A673 (cell line): ENCODE measurements around the gene SLCO6A1. TPM values are rescaled to one million over a fixed set of nuclear protein-coding genes. Genes with fewer than 3 reads are reported as not detected.
"Not testable (repeated sequence)": the region's sequence is repeated elsewhere in the genome, so short reads cannot be mapped to it uniquely, and the experiment has no call there.

Experiments used
- BruUV-seq: library from RNA; stranded (reverse); fragments of 400-500 nt; replicated peaks from 2 replicates; lab custom pipeline; 2021; lab: Mats Ljungman, UMichigan
- CTCF ChIA-PET: fragments of 300-600 bp; sonication (Branson Sonifier 250); formaldehyde crosslinking; loops from one replicate; lab custom pipeline; 2022; ENCODE audit warnings: antibody characterized with exemption; lab: Charles Lee
- POLR2A ChIA-PET: fragments of 300-600 bp; sonication (Branson Sonifier 250); formaldehyde crosslinking; loops from one replicate; lab custom pipeline; 2022; ENCODE audit warnings: antibody characterized with exemption; ENCODE audit not compliant: low non-redundant PET; lab: Charles Lee
- DNase-seq: peaks from one replicate; pipeline ENCODE4 v3.0.0-alpha.2; 2015; ENCODE audit warnings: low spot score
- H3K27ac ChIP-seq: fragments of 200-600 bp; sonication (generic); 2 replicates; pipeline ENCODE4 v1.5.1; 2016; ENCODE audit warnings: mixed run types, low read depth, mild to moderate bottlenecking, mixed read lengths, antibody characterized with exemption, low read length; ENCODE audit not compliant: poor library complexity, severe bottlenecking
- H3K27me3 ChIP-seq: fragments of 200-600 bp; sonication (generic); replicated peaks from 2 replicates; pipeline ENCODE4 v1.6.1; 2017; ENCODE audit warnings: mixed run types, low read depth, mild to moderate bottlenecking, mixed read lengths, antibody characterized with exemption, low read length; ENCODE audit not compliant: insufficient read depth, poor library complexity
- H3K36me3 ChIP-seq: fragments of 200-600 bp; sonication (generic); 2 replicates; pipeline ENCODE4 v1.6.1; 2016; ENCODE audit warnings: mixed run types, mild to moderate bottlenecking, mixed read lengths, antibody characterized with exemption, low read length; ENCODE audit not compliant: insufficient read depth, poor library complexity, severe bottlenecking
- H3K4me1 ChIP-seq: fragments of 200-600 bp; sonication (generic); 2 replicates; pipeline ENCODE4 v1.6.1; 2017; ENCODE audit warnings: mixed run types, mild to moderate bottlenecking, mixed read lengths, antibody characterized with exemption, low read length; ENCODE audit not compliant: insufficient read depth, poor library complexity, severe bottlenecking
- H3K4me3 ChIP-seq: fragments of 200-600 bp; sonication (generic); 2 replicates; pipeline ENCODE4 v1.5.1; 2016; ENCODE audit warnings: low read depth, mixed run types, mild to moderate bottlenecking, mixed read lengths, low read length; ENCODE audit not compliant: poor library complexity, severe bottlenecking
- H3K9me3 ChIP-seq: fragments of 200-600 bp; sonication (generic); 2 replicates; pipeline ENCODE4 v1.6.1; 2016; ENCODE audit warnings: mixed run types, low read depth, mild to moderate bottlenecking, mixed read lengths, antibody characterized with exemption, low read length; ENCODE audit not compliant: poor library complexity, severe bottlenecking
- CTCF ChIP-seq: fragments of 300-800, 200-600 bp; sonication (generic); conservative IDR thresholded peaks from 2 replicates; pipeline ENCODE4 v1.5.1; 2017; ENCODE audit warnings: low read depth, mild to moderate bottlenecking, antibody characterized with exemption, low read length, moderate library complexity, mixed read lengths
- EZH2 ChIP-seq: fragments of 200-600 bp; sonication (generic); IDR thresholded peaks from 2 replicates; pipeline ENCODE4 v1.6.1; 2017; ENCODE audit warnings: borderline replicate concordance, low read depth, mild to moderate bottlenecking, mixed read lengths, antibody characterized with exemption, low read length; ENCODE audit not compliant: poor library complexity, severe bottlenecking
- intact Hi-C: fragments of 100-400 bp; cut with micrococcal nuclease; formaldehyde crosslinking; loops from one replicate; pipeline ENCODE4 v1.10.0; 2022; ENCODE audit not compliant: unreplicated experiment
- total RNA-seq: library from RNA; stranded (reverse); gene quantifications from 2 replicates; pipeline ENCODE4 v1.2.3, GENCODE V29; 2021

SLCO6A1 gene
- total RNA-seq, 1 experiment from 2014 or later, result not detected

- no peak for DNase-seq
- BruUV-seq, result no TSS peak
- no peak overlapping the region for H3K4me3 ChIP-seq
- CTCF ChIA-PET, result no interaction called here
- POLR2A ChIA-PET, result no interaction called here
- no peaks in the 10 kb centered on the region for H3K36me3 ChIP-seq
- no peaks in the 10 kb centered on the region for H3K9me3 ChIP-seq
- H3K27ac ChIP-seq, result no peak overlapping the region
- no peaks in the 10 kb centered on the region for H3K27me3 ChIP-seq
- H3K4me1 ChIP-seq, result no peaks in the 10 kb centered on the region
- intact Hi-C loops, result no loop called here
- TF ChIP-seq CTCF, result no peak
- no peak for TF ChIP-seq EZH2
Observed at GRCh38 chr5:102523541-102524175, 24.9 kb upstream of the SLCO6A1 start.

GRCh38 chr5:102511666-102512065, 12.9 kb upstream of the SLCO6A1 start:
- H3K27me3 ChIP-seq, result no peaks in the 10 kb centered on the region
- CTCF ChIA-PET, result no interaction called here

GRCh38 chr5:102491261-102491914, 7.4 kb downstream of the SLCO6A1 start:
- intact Hi-C loops, H3K27ac ChIP-seq, DNase-seq, H3K4me1 ChIP-seq, POLR2A ChIA-PET, H3K27me3 ChIP-seq, CTCF ChIA-PET, H3K36me3 ChIP-seq, BruUV-seq, H3K9me3 ChIP-seq, H3K4me3 ChIP-seq: not testable (repeated sequence)

More at GRCh38 chr5:102511666-102512065, 12.9 kb upstream of the SLCO6A1 start:
- Histone ChIP-seq H3K9me3 (no peaks in the 10 kb centered on the region), H3K4me3 (no peak overlapping the region), H3K27ac (no peak overlapping the region), H3K4me1 (no peaks in the 10 kb centered on the region), H3K36me3 (no peaks in the 10 kb centered on the region)
- DNase-seq, result peak; percentile 6
- POLR2A ChIA-PET, result no interaction called here
- TF ChIP-seq CTCF (no peak), EZH2 (no peak)
- BruUV-seq, result no TSS peak
- intact Hi-C loops, result no loop called here
